HG03457 (cell line): ENCODE measurements around the gene STAP2.

Experiments used
- ATAC-seq: cut with Tn5 transposase; IDR thresholded peaks from one replicate; pipeline ENCODE4 v1.9.1; 2021; ENCODE audit warnings: moderate number of reproducible peaks; ENCODE audit not compliant: unreplicated experiment

STAP2 gene

DNA sequence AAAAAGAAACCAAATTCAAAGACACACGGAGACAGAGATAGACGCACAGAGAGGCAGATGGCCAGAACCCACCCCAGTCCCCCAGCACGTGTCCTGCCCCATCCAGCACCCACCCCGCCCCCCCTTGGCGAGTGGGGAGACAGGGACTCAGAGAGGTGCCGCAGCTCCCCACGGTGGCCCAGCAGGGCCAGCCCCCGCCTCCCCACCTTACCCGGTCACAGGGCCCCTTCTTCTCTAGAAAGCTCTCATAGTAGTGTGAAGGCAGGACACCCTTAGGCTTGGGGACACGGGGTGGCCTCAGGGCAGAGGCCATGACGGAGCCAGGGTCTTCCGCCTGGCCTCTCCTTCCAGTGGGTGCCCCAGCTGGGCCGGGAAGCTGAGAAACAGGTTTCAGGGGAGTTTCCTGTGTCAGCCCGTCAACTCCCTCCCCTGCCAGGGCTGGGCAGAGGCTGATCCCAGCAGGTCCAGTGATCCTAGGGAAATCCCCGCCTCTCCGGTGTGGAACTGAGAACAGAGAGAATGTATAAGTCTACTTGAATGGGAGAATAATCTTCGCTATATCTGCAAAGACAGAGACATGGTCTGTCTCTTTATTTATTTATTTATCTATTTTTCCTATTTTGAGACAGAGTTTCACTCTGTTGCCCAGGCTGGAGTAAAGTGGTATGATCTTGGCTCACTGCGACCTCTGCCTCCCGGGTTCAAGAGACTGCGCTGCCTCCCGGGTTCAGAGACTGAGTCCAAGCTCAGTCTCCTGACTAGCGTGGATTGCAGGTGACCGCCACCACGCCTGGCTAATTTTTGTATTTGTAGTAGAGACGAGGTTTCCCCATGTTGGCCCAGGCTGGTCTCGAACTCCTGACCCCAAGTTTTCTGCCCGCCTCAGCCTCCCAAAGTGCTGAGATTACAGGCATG, at the start of gene STAP2:
TSS of gene STAP2 (minus strand) at position 387 of the 915 bp plus-strand sequence. CDS start at position 313, 74 bp downstream.
- ATAC-seq, result no peak

- no peak for ATAC-seq
These were observed 47.6 kb upstream of the STAP2 start for GRCh38 chr19:4386041-4386782.

DNA sequence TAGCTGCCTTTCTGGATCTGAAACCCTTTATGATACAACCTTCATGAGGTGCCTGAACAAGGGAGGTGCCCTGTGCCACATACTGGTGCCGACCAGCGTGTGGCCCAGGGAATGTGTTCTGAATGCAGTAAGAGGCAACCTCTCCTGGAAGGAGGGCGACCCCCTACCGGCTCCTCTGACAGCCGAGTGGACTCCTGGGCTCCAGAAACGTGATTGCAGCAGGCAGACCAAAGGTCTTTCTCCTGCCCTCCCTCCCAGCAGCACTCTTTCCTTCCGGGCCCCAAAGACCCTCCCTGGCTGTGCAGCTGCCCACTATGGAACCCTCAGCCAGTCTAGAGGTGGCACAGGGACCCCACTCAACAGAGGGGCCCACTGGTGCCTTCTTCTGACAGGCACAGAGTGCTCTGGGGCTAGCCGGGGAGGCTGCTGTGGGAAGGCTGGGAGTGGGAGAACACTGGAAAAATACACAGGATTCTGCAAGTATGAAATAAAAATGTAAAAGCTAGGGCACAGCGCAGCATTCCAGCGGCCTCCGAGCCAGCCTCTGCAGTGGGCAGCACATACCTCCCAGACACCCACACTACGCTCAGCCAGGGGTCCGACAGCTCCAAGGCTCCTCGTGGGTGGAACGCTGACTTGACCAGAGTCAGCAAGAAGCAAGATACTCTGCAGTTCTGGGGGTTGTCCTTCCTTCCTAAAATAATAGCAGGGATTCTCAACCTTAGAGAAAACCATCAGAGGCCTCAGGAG, 46.8 kb upstream of the STAP2 start:
- no peak for ATAC-seq

DNA sequence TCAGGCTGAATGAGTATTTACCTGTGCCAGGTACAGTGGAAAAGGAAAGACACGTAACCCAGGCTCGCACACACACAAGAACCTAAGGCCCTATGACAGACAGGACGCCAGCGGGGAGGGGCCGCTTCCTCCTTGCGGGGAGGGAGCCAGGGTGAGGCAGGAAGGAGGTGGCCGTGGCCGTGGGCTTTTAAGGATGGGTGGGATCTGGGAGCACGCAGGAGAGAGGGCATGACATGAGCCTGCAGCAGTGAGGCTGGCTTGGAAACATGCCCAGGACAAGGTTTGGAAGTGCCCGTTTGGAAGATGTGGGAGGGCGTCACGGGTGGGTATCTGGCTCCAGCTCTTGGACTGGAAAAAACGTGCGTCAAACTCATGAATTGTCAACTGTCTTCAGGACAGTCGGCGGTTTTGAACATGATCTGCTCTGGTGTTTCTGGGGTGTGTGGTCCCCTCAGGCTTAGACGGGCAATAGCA, 41.7 kb upstream of the STAP2 start:
- ATAC-seq, result no peak

GRCh38 chr19:4379383-4380253, 41.0 kb upstream of the STAP2 start:
- ATAC-seq, result no peak

DNA sequence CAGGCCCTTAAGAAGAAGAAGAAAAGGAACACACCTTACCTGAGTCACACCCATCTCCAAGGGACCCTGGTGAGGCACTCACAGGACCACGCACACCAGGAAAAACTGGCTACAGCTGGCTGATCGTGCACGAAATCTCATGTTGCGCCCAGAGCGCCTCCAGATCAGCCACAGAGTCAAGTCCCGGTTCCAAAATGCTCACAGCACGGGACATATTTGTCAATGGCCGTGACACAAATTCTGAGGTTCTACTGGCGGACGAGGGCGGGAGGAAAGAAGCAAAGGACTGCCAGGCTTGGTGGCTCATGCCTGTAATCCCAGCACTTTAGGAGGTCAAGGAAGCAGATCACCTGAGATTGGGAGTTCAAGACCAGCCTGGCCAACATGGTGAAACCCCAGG, 40.3 kb upstream of the STAP2 start:
- ATAC-seq, result no peak

DNA sequence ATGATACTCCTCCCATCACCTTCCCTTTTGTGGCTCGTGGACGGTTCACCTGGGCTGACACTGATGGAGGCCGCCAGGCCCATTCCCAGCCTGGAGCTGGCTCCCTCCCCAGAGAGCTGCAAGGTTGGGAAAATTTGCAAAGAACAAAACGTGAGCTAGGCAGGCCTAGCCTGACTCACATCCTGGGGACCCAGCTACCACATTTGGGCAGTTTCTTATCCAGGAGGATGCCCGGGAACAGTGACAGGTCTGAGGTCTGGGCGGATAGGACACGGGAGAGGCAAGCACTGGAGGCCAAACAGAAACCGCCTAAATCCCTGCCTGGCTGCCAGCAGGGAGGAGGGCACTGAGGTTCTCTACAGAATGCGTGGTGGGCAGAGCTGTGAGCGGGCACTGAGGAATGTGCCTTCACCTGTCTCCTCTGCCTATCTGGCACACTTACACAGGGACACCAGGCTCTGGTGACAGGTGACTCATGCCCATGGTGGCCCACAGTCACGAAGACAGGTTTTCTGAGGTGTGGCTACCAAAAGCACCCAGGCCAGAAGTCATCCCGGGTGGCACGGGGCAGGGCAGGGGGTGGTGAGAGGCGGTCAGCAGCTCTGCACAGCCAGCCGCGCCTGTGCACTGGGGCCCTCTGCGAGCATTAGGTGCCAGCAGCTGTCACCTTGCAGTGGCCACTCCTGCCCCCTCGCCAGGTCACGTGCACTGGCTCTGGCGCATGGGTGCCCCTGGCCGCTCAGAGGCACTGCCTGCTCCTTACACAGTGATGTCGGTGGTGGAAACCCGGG, 38.6 kb upstream of the STAP2 start:
- ATAC-seq, result no peak

GRCh38 chr19:4376671-4376990, 38.0 kb upstream of the STAP2 start:
- ATAC-seq, result no peak

- ATAC-seq, result no peak
These were observed 37.5 kb upstream of the STAP2 start for GRCh38 chr19:4376028-4376670.

DNA sequence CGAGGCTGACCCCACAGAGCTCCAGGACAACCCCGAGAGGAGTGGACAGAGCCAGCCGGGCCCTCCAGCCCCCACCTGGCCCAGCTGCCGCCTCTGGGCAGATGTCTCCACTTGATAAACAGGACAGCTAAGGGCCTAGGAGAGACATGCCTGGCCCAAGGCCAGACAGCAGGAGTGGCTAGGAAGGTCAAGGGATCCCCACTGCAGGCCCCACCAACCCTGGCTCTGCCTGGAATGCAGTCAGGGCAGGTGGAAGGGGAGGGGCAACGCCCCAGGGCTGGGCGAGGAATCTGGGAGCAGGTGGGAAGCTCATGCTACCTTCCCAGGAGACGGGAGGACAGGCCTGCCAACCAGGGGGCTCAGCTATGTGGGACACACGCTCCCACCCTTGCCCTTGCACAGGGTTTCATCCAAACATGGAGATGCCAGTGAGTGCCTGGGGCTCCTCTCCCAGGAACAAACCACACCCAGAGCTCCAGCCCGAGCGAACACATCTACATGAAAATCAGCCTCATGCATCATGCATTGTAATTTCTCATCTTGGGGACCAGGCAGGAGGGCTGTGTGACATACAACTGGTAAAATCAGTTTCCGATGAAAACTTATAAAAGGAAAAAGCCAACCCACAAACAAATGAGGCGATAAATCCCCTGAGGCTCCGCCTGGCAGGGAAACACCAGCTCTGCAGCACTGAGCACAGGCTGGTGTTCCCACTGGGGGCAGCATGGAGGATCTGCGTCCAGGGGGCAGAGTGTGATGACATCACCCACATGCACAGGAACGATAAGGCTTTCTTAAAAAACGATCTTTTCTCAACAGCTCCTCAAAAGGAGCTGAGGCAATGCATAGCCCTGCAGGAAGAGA, 36.8 kb upstream of the STAP2 start:
- ATAC-seq, result no peak

DNA sequence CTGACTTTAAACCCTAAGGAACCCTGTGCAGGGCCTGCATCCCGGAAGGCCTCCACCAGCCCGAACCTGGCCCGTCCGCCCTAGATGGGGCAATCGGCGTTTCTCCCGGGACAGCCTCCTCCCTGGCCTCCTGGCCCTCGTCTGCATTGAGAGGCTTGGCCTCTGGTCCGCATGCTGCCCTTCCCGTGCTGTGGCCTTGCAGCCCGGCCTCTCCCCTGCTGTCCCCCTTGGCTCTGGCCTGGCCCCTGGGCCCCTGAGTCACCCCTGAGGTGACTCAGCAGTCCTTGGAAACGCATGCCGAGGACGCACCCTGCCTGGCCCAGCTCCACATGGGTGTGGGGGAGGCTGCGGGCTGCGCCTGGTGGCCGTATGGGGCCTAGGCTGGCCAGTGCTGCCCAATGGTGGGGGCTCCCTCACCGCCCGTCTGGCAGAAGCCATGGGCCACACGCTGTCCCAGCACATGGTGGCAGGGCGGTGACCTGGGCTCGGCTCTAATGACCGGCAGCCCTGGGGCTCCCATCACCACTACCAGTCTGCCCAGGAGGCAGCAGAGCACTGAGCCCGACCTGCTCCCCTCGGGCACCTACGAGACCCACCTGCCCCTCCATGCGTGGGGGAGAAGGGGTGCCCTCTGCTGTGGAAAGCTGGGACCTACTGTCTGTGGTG, 36.0 kb upstream of the STAP2 start:
- no peak for ATAC-seq

DNA sequence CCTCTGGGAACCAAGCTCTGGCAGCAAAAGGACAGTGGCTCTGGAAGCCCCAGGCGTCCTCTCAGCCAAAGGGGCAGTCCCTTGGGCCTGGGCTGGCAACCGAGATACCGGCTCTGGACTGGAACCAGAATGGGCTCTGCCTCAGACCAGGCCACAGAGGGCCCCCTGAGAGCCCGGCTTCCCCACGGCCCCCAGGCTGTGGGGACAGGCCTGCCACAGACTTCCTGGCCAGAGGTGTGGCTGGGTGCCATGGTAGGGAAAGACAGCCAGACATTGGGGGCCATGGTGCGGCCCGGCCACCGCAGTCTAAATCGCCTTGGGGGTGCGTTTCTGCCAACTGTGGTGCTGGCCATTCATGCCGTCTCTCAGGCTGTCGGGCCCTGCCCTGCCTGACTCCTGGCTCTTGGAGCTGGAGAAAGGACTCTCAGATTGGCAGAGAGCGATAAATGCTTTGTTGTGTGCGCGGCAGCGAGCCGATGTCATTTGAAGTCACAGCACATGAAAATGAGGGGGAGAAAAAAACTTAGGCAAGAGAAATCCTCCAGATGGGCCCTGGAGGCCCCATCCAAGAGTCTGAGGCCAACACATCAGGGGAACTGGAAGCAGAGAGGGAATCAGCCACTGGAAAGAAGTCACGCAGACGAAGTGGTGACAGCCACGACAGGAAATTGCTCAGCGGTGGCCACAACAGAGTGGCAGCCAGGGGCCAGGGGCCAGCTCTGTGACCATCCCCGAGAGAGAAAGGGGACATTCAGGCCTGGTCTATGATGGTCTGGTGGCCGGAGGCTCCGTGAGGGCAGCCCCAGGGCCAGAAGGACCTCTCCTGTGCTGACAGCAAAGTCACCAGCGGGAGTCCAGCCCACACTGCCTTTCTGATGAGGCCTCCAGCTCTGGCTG, 35.2 kb upstream of the STAP2 start:
- ATAC-seq, result no peak

DNA sequence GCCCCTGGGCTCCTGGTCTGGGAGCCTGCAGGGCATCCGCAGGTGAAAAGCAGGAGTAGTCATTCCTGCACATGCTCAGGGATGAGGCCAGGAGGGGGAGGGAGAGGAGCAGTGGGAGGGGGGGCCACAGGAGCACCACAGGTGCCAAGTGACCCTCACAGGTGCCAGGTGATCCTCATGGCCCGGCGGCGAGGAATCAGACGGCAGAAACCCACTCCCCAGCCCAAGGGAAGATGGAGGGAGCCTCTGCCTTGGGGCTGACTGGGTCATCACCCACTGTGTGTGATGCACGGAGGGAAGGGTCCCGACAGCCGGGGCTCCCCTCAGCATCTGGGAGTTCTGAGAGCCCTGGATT, 34.4 kb upstream of the STAP2 start:
- ATAC-seq, result no peak

- no peak for ATAC-seq
These were observed 33.8 kb upstream of the STAP2 start for GRCh38 chr19:4372165-4373012.

- no peak for ATAC-seq
These were observed 32.9 kb upstream of the STAP2 start for GRCh38 chr19:4371247-4372164.
